Fibroblast of upper back skin (primary cell): ENCODE measurements around the gene DIAPH3.
A peak's percentile ranks its signal among the peaks of the same experiment; 100 is the strongest.

ENCODE experiments used
- DNase-seq: peaks from one replicate; pipeline ENCODE4 v3.0.0-alpha.2; 2013

The DIAPH3 gene

GRCh38 chr13:60150538-60150937 is 13.2 kb downstream of the DIAPH3 start:
- no peak for DNase-seq

DNA sequence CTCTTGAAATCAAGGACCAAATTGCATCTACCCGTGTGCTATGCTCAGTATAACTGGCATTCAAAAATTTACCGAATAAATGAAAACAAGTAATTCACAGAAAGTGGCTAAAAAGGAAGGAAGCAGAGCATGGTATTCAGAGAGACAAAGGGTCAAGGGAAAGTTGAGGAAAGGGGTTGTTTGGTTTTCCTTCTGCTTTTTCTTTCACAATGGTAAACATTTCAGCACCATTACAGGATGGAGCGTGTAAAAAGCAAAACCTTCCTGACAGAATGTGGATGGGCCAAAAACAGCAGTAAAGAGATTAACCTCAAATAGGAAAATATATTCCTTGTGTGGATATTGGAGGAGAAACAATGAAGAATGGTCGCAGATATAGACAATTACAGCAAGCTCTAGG is 14.8 kb downstream of the DIAPH3 start:
- no peak for DNase-seq

GRCh38 chr13:60147361-60147760 is 16.4 kb downstream of the DIAPH3 start:
- DNase-seq, result no peak

GRCh38 chr13:60146471-60146870 is 17.3 kb downstream of the DIAPH3 start:
- DNase-seq, result peak; percentile 68

- DNase-seq, result no peak
These were observed 20.0 kb downstream of the DIAPH3 start for GRCh38 chr13:60143775-60144174.

GRCh38 chr13:60139272-60139671 is 24.5 kb downstream of the DIAPH3 start:
- peak; percentile 23 for DNase-seq

DNA sequence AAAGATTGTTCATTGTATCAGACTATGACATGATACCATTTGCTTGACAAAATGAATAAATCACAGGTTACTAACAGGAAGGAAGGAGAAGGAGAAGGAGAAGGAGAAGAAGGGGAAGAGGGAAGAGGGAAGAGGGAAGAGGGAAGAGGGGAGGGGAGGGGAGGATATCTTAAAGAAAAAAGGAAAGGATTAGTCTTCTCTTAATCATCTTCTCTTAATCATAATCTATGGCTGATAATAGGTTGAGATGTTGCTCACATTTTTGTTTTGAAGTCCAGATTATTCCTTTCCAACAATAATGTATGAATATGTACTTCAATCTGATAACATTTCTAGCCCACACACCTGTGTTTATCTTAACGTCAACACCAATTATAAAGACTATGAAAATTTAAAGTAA is 25.1 kb downstream of the DIAPH3 start:
- no peak for DNase-seq

GRCh38 chr13:60137911-60138560 is 25.7 kb downstream of the DIAPH3 start:
- peak; percentile 19 for DNase-seq

GRCh38 chr13:60135344-60135743 is 28.4 kb downstream of the DIAPH3 start:
- DNase-seq, result no peak

DNA sequence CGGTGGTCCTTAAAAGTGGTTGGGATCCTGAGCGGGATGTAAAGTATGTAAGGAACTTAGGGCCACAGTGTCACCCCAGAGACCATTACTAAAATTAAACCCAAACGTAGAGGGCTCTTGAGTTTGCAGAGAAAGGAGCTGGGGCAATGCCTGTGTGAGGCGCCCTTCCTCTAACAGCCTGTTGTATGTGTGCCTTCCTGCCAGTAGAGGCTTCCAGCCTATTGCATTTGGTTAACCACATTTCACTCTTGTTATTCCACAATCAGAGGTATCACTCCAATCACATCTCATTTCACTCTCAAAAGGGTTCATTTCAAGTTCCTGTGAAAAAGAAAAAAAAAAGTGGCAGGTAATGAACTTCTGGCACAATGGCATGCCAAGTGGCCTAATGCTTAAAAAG is 29.4 kb downstream of the DIAPH3 start:
- DNase-seq, result peak; percentile 29

- no peak for DNase-seq
These were observed 42.4 kb downstream of the DIAPH3 start for GRCh38 chr13:60121337-60121687.

DNA sequence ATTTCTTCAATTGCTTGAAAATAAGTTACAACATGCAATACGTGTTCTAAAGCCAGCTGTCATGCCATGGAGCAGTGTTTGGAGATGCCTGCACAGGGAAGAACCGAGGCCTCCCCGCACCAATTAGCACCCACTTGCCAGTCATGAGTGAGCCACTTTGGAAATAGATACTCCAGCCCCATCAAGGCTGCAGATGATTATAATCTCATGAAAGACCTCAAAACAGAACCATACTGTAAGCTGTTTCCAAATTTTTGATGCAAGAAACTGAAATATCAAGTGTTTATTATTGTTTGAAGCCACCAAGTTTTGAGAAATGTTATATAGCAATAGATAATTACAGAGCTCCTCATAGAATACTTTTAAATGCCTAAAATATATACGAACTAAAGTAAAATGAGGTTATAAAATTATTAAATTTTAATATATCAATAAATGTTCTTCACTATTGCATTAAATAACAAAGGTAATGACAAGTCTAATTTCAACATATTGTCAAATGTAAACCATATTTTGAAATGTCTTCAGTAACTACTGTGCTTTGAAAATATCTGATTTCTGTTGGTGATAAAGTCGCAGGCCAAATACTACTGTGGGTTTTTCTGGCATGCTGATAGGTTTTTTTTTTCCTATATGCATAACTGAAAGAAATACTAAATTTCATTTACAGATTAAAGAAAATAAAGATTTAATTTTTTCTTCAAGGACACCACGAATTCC is 43.0 kb downstream of the DIAPH3 start:
- no peak for DNase-seq

- no peak for DNase-seq
These were observed 44.9 kb downstream of the DIAPH3 start for GRCh38 chr13:60118696-60119400.

DNA sequence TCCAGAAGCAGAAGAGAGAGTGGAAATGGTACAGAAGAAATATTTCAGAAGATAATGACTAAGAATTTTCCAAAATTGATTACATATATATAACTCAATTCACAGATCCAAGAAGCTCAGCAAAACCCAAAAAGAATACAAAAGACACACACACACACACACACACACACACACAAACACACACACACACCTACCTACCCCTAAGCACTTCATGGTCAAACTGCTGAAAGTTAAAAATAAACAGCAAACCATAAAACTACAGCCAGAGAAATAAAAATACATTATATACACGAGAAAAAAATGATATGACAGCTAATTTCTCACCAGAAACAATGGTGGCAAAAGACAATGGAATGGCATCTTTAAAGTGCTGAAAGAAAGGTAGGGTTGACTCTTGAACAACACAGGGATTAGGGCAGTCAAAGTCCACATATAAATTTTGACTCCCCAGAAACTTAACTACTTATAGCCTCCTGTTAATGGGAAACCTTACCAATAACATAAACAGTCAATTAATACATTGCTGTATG is 49.2 kb downstream of the DIAPH3 start:
- DNase-seq, result no peak

DNA sequence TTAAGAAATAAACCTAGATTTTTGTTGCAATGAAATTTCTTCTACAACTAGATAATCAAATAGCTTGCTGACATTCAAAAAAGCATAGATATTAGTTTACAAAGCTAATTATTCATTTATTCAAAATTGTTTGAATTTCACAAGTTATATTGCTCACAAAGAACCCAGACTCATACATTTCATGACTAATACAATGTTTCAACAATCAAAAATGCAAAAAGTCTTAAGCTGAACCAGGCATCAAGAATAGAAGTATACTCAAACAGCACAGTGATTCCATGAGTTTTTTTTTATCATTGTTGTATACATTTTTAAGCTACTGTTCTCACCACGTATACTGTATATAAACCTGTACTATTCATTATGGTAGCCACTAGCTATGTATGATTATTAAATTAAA is 51.0 kb downstream of the DIAPH3 start:
- peak; percentile 63 for DNase-seq

- DNase-seq, result peak; percentile 59
These were observed 52.0 kb downstream of the DIAPH3 start for GRCh38 chr13:60111691-60112090.

DNA sequence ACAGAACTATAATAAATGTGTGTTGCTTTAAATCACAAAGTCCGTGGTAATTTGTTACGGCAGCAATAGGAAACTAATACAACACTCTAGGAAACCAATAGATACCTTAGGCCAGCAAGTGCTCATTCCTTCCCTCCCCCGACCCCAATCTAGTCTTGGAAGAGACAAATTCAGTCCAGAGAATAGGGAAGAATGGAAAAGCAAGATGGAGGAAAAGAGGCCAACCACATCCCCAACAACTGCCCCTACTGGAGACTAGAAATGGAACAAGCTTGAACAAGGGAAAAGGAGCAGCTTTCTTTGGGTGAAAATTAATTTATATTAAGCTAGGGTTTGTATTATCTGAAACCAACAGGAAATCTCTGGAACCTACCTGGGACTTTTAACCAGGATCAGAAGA is 54.4 kb downstream of the DIAPH3 start:
- no peak for DNase-seq

GRCh38 chr13:60108589-60108988 is 55.1 kb downstream of the DIAPH3 start:
- no peak for DNase-seq

- DNase-seq, result no peak
These were observed 63.9 kb downstream of the DIAPH3 start for GRCh38 chr13:60099631-60100420.

- no peak for DNase-seq
These were observed 68.4 kb downstream of the DIAPH3 start for GRCh38 chr13:60095300-60095699.

- DNase-seq, result no peak
These were observed 69.2 kb downstream of the DIAPH3 start for GRCh38 chr13:60094385-60095088.

GRCh38 chr13:60093425-60094019 is 70.2 kb downstream of the DIAPH3 start:
- DNase-seq, result no peak
